ENCODE measurements around the gene DCC. TPM values are rescaled to one million over a fixed set of nuclear protein-coding genes. Genes with fewer than 3 reads are reported as not detected.

The DCC gene
- total and polyA plus RNA-seq, 2 of the 8 experiments (the other 6 are each of a cell fraction or from before 2014, with no cell fraction given), result 0.14 to 1.4 TPM

- no peak for TF ChIP-seq RAD21 (IDR thresholded peaks at IDR 0.05 in 1 of 2, conservative IDR thresholded peaks at IDR 0.05 in 1 of 2; ENCODE audit: low read depth in 2 of 2, low read length in 2 of 2)
Observed at GRCh38 chr18:52310651-52311050, 29.3 kb upstream of the DCC start (continued).

Data from H1 (cell line).